T-helper 2 cell treated with Interferon-gamma antibody and Interleukin-4, amounts not matched to agents 5 μg/mL and 100 μg/mL, for 36 hours (primary cell): Measurements from ENCODE around the gene HLCS.

Source experiments
- DNase-seq: peaks from one replicate; pipeline ENCODE4 v3.0.0; 2021; ENCODE audit warnings: low spot score
- H3K27ac Mint-ChIP-seq: one replicate; pipeline ENCODE4 v1.8.0; 2021; ENCODE audit warnings: mild to moderate bottlenecking, mixed read lengths
- H3K27me3 Mint-ChIP-seq: one replicate; pipeline ENCODE4 v1.8.0; 2021; ENCODE audit warnings: low read depth, mixed read lengths
- H3K36me3 Mint-ChIP-seq: one replicate; pipeline ENCODE4 v1.8.0; 2021; ENCODE audit warnings: low read depth, mixed read lengths
- H3K4me1 Mint-ChIP-seq: one replicate; pipeline ENCODE4 v1.8.0; 2021; ENCODE audit warnings: low read depth, mixed read lengths
- H3K4me3 Mint-ChIP-seq: one replicate; pipeline ENCODE4 v1.8.0; 2022; ENCODE audit warnings: mild to moderate bottlenecking, moderate library complexity, mixed read lengths
- H3K9me3 Mint-ChIP-seq: one replicate; pipeline ENCODE4 v1.8.0; 2021; ENCODE audit warnings: mixed read lengths

HLCS gene

DNA sequence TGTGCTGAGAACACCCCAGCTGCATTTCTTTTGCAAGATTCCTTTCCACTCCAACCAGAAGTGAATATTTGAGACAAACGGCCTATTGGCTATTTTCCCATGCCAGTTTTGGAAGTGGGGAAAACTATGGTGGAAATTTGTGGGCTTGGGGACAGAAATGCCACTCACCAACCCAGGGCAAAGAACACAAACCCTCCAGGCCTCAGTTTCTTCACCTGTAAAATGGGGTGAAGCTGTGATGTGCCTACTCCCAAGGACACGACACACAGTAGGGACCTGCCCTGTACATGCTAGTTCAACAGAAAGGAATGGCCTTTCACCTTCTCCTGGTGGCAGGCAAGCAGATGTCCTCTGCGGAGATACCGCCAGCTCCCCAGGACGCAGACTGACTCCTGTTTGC lies 221.0 kb downstream of the HLCS start:
- Mint-ChIP-seq H3K4me3 (no peak overlapping the region), H3K36me3 (no peaks in the 10 kb centered on the region), H3K4me1 (peaks cover 6% of the 10 kb centered on the region), H3K9me3 (no peaks in the 10 kb centered on the region), H3K27me3 (peaks cover 44% of the 10 kb centered on the region), H3K27ac (no peak overlapping the region)
- no peak for DNase-seq

GRCh38 chr21:36744560-36745231 lies 221.8 kb downstream of the HLCS start:
- peaks cover 46% of the 10 kb centered on the region for H3K27me3 Mint-ChIP-seq
- H3K36me3 Mint-ChIP-seq, result no peaks in the 10 kb centered on the region
- peaks cover 6% of the 10 kb centered on the region for H3K4me1 Mint-ChIP-seq
- DNase-seq, result no peak
- H3K4me3 Mint-ChIP-seq, result no peak overlapping the region
- no peak overlapping the region for H3K27ac Mint-ChIP-seq
- no peaks in the 10 kb centered on the region for H3K9me3 Mint-ChIP-seq

GRCh38 chr21:36744190-36744559 lies 222.3 kb downstream of the HLCS start:
- H3K4me3 Mint-ChIP-seq, result no peak overlapping the region
- no peaks in the 10 kb centered on the region for H3K9me3 Mint-ChIP-seq
- no peaks in the 10 kb centered on the region for H3K36me3 Mint-ChIP-seq
- no peak overlapping the region for H3K27ac Mint-ChIP-seq
- H3K4me1 Mint-ChIP-seq, result peaks cover 6% of the 10 kb centered on the region
- DNase-seq, result no peak
- peaks cover 42% of the 10 kb centered on the region for H3K27me3 Mint-ChIP-seq

DNA sequence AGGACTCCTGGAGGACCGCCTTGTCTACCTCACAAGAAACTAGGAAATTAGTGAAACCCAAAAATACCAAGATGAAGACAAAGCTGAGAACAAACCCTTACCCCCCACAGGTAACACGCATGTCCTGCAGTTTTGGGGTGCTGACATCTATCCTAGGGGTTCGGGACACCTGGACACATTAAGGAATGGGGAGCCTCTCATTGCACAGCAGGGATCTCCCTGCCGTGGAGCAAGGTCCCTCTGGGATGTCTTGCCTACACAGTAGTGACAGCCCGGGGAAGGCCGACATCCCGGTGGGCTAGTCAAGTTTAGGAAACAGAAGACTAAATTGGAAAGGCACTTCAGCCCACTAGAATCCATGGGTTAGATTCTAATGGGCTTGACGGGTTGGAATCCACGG lies 223.0 kb downstream of the HLCS start:
- H3K9me3 Mint-ChIP-seq, result no peaks in the 10 kb centered on the region
- H3K27ac Mint-ChIP-seq, result no peak overlapping the region
- no peak overlapping the region for H3K4me3 Mint-ChIP-seq
- no peak for DNase-seq
- peaks cover 39% of the 10 kb centered on the region for H3K27me3 Mint-ChIP-seq
- peaks cover 6% of the 10 kb centered on the region for H3K4me1 Mint-ChIP-seq
- no peaks in the 10 kb centered on the region for H3K36me3 Mint-ChIP-seq

DNA sequence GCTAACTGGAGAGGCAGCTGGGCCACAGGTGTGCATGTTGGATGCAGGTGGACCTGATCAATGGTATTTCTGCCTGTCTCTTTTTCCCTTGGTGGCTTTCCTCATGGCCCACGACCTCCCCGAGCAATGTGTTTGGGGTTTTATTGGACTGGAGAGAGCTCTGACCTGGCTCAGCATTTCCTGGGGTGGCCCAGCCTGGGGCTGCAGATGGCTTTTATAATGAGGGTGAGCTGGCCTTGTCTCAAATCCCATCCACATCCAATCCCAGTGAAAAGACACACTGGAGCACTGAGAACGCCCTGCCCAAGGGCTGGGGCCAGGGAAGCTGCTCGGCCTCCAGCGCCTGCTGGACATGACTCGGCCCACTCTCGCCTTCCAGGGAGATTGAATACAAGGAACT lies 223.5 kb downstream of the HLCS start:
- DNase-seq, result no peak
- H3K9me3 Mint-ChIP-seq, result no peaks in the 10 kb centered on the region
- no peak overlapping the region for H3K4me3 Mint-ChIP-seq
- H3K27ac Mint-ChIP-seq, result no peak overlapping the region
- no peaks in the 10 kb centered on the region for H3K36me3 Mint-ChIP-seq
- H3K4me1 Mint-ChIP-seq, result peaks cover 6% of the 10 kb centered on the region
- peaks cover 36% of the 10 kb centered on the region for H3K27me3 Mint-ChIP-seq

DNA sequence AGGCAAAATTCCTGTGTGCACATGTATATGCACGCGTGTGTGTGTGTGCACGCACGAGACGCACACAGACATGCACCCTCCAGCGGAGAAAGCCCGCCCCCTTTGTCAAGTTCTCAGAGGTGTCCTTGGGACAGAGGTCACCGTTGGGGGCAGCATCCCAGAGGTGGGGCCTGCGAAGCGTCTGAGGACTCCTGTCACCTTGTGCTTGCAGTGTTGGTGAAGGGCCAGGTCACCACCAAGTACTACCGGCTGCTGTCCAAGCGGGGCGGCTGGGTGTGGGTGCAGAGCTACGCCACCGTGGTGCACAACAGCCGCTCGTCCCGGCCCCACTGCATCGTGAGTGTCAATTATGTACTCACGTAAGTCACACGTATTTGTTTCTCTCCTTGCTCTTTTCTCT lies 225.0 kb downstream of the HLCS start:
- peaks cover 28% of the 10 kb centered on the region for H3K27me3 Mint-ChIP-seq
- no peak overlapping the region for H3K4me3 Mint-ChIP-seq
- no peak overlapping the region for H3K27ac Mint-ChIP-seq
- no peak for DNase-seq
- H3K36me3 Mint-ChIP-seq, result no peaks in the 10 kb centered on the region
- peaks cover under 1% of the 10 kb centered on the region for H3K4me1 Mint-ChIP-seq
- no peaks in the 10 kb centered on the region for H3K9me3 Mint-ChIP-seq

DNA sequence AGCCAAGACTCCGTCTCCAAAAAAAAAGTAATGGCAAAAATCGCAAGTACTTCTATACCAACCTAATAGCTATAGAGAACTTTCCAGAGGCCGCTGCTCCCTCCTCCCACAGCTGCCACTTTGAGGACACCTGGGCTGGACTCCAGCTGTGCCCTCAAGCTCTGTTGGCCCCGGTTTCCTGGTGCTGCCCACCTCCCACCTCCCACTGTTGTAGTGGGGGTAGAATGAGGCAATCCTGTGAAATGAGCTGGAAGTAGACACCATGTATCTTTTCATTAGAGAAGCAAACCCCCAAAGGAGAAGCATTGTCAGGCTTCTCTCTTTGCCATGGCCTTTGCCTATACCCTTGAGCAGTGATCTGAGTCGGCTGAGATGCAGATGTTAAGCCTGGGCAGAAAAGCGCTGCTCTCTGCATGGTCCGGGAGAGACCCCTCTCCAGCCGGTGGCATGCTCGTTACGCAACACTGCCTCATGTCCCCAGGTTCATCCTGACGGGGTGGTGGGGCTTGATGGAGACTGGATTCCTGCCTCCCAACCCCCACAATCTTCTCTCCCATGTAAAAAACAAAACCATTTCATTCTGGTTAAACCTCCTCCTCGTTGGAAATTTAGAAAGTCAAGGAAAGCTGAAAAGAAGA lies 227.9 kb downstream of the HLCS start:
- H3K27me3 Mint-ChIP-seq, result peaks cover 9% of the 10 kb centered on the region
- H3K4me3 Mint-ChIP-seq, result no peak overlapping the region
- no peak for DNase-seq
- no peaks in the 10 kb centered on the region for H3K4me1 Mint-ChIP-seq
- H3K27ac Mint-ChIP-seq, result no peak overlapping the region
- no peaks in the 10 kb centered on the region for H3K9me3 Mint-ChIP-seq
- no peaks in the 10 kb centered on the region for H3K36me3 Mint-ChIP-seq

DNA sequence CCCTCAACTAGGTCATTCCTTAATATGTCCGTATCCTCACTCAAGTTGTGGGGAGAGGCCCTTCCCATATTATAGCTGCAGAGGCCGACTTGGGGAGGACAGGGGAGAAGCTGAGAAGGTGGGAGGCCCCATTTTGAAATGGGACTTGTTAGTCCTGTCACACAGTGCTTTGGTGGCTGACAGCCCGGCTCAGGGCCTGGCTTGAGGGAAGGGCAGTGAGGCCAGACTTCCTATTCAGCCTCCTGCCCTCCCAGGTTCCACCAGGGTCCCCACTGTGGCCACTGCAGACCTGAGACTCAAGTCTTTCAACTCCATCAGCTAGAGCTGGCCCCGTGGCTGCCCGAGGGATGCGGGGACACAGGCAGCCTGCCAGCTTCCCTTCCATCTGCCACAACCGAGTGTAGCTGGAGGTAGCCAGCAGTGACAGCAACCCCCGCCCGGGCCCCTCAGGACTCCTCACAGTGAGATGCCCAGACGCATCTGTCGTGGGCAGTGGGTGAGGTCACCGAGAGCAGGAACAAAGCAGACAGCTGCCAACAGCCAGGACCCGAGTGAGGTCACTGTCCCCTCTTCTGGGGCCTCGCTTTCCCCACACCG lies 230.6 kb downstream of the HLCS start:
- H3K27me3 Mint-ChIP-seq, result peaks cover 9% of the 10 kb centered on the region
- no peak overlapping the region for H3K27ac Mint-ChIP-seq
- H3K4me3 Mint-ChIP-seq, result no peak overlapping the region
- no peaks in the 10 kb centered on the region for H3K9me3 Mint-ChIP-seq
- no peaks in the 10 kb centered on the region for H3K4me1 Mint-ChIP-seq
- no peak for DNase-seq
- H3K36me3 Mint-ChIP-seq, result no peaks in the 10 kb centered on the region

DNA sequence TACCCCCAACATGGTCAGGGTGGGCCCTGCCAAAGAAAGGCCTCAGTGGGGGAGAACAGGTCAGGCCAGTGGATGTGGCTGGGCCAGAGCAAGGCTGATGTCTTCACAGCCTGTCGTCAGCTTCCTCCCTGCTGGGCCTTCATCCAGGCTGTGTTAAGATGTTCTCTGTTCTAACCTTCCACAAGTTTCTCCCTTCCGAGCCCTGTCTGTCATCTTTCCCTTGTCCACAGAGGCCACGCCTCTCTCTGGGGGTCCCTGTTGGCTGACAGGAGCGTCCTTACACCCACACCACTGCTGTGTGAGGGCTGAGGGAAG lies 231.3 kb downstream of the HLCS start:
- H3K9me3 Mint-ChIP-seq, result no peaks in the 10 kb centered on the region

GRCh38 chr21:36734367-36735200 lies 231.9 kb downstream of the HLCS start:
- H3K36me3 Mint-ChIP-seq, result no peaks in the 10 kb centered on the region
- H3K27me3 Mint-ChIP-seq, result peaks cover 4% of the 10 kb centered on the region
- no peak overlapping the region for H3K27ac Mint-ChIP-seq
- H3K9me3 Mint-ChIP-seq, result no peaks in the 10 kb centered on the region
- no peaks in the 10 kb centered on the region for H3K4me1 Mint-ChIP-seq
- no peak for DNase-seq
- no peak overlapping the region for H3K4me3 Mint-ChIP-seq

More for the DNA sequence above, 231.3 kb downstream of the HLCS start:
- peaks cover 6% of the 10 kb centered on the region for H3K27me3 Mint-ChIP-seq
- H3K27ac Mint-ChIP-seq, result no peak overlapping the region
- H3K4me1 Mint-ChIP-seq, result no peaks in the 10 kb centered on the region
- DNase-seq, result no peak
- H3K4me3 Mint-ChIP-seq, result no peak overlapping the region
- no peaks in the 10 kb centered on the region for H3K36me3 Mint-ChIP-seq

GRCh38 chr21:36733857-36734256 lies 232.6 kb downstream of the HLCS start:
- no peaks in the 10 kb centered on the region for H3K9me3 Mint-ChIP-seq
- H3K4me3 Mint-ChIP-seq, result no peak overlapping the region
- H3K27me3 Mint-ChIP-seq, result peaks cover 1% of the 10 kb centered on the region
- DNase-seq, result no peak
- no peaks in the 10 kb centered on the region for H3K4me1 Mint-ChIP-seq
- no peak overlapping the region for H3K27ac Mint-ChIP-seq
- no peaks in the 10 kb centered on the region for H3K36me3 Mint-ChIP-seq

DNA sequence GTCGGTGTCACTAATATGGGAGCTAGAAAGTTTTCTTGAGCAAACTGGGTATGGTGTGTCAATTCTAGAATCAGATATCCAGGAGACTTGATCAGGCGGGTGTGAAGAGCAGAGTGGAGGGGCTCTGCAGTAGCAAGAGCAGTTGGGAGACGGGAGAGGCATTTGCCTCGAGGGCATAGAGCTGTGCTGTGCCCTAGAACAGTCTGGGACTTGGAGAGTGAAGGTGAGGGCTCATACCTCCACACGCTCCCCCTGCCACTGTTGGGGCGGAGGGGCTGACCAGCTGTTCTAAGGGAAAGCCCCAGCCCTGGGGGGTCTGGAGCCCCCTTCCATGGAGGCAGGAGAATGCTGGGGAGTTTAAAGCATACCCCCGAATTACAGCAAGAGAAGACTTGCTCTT lies 233.7 kb downstream of the HLCS start:
- Mint-ChIP-seq H3K36me3 (no peaks in the 10 kb centered on the region), H3K9me3 (no peaks in the 10 kb centered on the region), H3K27me3 (no peaks in the 10 kb centered on the region), H3K4me1 (no peaks in the 10 kb centered on the region), H3K4me3 (no peak overlapping the region), H3K27ac (no peak overlapping the region)
- no peak for DNase-seq

- no peak for DNase-seq
- Mint-ChIP-seq H3K27ac (no peak overlapping the region), H3K4me3 (no peak overlapping the region), H3K36me3 (no peaks in the 10 kb centered on the region), H3K27me3 (no peaks in the 10 kb centered on the region), H3K4me1 (no peaks in the 10 kb centered on the region), H3K9me3 (no peaks in the 10 kb centered on the region)
Observed at GRCh38 chr21:36732217-36732616, 234.3 kb downstream of the HLCS start.
